Choroid plexus epithelial cell (primary cell): Measurements from ENCODE around the gene DAAM2.
A peak's percentile ranks its signal among the peaks of the same experiment; 100 is the strongest.

Source experiments
- DNase-seq: peaks from one replicate; pipeline ENCODE4 v3.0.0-alpha.2; 2010; ENCODE audit warnings: low read depth
- H3K4me3 ChIP-seq: 2 replicates; pipeline ENCODE4 v1.5.1; 2011; ENCODE audit warnings: low read depth, mild to moderate bottlenecking, control low read depth, low read length, moderate library complexity
- TF ChIP-seq, protein P1 (sequence below): conservative IDR thresholded peaks from 2 replicates; pipeline ENCODE4 v1.5.1; 2011; ENCODE audit warnings: low read depth, mild to moderate bottlenecking, control low read depth, inconsistent platforms, low read length, moderate library complexity

Gene DAAM2

DNA sequence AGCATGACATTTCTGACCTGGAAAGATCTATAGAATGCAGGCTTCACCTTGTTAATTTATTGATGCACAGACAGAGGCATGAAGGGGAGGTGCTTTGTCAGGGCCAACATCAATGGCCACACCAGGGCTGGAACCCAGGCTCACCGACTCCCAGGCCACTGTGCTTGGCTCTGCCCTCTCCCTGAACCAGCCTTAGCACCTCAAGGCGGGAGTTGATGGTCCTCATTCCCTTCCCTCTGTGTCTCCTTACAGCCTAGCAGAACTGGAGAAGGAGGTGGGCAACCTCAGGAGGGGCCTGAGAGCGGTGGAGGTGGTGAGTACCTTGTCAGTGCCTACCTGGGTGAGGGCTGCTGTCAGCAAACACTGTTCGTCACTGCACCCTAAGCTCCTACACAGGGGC, 106.4 kb downstream of the DAAM2 start:
- no peak for DNase-seq
- no peak overlapping the region for H3K4me3 ChIP-seq
- TF ChIP-seq, protein P1, sequence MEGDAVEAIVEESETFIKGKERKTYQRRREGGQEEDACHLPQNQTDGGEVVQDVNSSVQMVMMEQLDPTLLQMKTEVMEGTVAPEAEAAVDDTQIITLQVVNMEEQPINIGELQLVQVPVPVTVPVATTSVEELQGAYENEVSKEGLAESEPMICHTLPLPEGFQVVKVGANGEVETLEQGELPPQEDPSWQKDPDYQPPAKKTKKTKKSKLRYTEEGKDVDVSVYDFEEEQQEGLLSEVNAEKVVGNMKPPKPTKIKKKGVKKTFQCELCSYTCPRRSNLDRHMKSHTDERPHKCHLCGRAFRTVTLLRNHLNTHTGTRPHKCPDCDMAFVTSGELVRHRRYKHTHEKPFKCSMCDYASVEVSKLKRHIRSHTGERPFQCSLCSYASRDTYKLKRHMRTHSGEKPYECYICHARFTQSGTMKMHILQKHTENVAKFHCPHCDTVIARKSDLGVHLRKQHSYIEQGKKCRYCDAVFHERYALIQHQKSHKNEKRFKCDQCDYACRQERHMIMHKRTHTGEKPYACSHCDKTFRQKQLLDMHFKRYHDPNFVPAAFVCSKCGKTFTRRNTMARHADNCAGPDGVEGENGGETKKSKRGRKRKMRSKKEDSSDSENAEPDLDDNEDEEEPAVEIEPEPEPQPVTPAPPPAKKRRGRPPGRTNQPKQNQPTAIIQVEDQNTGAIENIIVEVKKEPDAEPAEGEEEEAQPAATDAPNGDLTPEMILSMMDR, result no peak

DNA sequence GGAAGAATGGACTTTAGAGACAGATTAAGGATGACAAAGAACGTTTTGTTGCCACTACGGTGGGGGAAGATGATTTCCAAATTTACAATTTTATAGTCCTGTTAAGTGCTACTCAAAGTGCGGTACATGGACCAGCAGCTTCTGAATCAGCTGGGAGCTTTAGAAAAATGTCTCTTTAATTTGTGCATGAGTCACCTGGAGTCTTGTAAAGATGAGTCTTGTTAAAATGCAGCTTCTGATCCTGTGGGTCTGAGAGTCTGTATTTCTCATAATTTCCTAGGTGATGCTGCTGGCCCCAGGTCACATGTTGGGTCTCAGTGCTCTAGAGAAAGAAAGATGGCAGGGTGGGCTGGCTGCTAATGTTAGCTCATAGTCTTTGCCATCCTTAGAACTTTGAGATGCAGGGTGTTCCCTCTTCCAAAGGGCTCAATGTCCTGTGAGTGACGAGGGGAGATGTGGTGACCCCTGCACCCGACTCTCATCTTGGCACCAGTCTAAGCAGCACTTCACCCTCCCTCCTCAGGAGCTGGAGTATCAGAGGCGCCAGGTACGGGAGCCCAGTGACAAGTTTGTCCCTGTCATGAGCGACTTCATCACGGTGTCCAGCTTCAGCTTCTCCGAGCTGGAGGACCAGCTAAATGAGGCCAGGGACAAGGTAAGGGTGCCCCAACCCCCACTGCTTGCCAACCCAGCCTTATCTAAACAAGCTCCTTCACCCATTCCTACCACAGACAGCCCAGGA, 107.5 kb downstream of the DAAM2 start:
- no peak for DNase-seq
- TF ChIP-seq, protein P1, result no peak
- H3K4me3 ChIP-seq, result no peak overlapping the region

DNA sequence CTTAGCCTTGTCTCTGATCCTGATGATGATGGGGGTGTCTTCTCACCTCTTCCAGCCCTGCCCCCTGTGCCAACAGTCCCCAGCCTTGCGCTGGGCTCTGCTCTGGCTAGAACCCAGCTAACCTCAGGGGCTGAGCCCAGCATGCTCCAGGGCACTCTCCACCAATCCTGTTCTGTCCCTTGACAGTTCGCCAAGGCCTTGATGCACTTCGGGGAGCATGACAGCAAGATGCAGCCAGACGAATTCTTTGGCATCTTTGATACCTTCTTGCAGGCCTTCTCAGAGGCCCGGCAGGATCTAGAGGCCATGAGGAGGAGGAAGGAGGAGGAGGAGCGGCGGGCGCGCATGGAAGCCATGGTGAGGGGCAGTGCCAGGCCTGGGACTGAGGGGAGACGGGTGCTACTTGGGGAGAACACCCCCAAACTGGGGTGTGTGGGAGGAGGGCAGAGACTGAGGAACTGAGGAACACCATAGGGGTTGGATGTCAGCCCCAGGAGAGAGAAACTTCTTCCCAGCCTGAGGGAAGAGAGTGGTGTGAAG, 109.0 kb downstream of the DAAM2 start:
- TF ChIP-seq, protein P1, result no peak
- no peak overlapping the region for H3K4me3 ChIP-seq
- DNase-seq, result no peak

DNA sequence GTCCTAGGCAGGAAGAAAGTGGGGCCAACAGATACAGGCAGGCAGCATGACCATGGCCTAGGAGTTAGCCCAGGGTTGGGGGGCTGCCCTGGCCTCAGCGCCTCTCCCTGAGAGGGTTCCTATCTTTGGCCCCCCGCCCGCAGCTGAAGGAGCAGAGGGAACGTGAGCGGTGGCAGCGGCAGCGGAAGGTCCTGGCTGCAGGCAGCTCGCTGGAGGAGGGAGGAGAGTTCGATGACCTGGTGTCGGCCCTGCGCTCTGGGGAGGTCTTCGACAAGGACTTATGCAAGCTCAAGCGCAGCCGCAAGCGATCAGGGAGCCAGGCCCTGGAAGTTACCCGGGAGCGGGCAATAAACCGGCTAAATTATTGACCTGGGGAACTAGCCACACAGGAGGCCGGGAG, 109.5 kb downstream of the DAAM2 start:
- no peak overlapping the region for H3K4me3 ChIP-seq
- DNase-seq, result no peak
- TF ChIP-seq, protein P1, result no peak

DNA sequence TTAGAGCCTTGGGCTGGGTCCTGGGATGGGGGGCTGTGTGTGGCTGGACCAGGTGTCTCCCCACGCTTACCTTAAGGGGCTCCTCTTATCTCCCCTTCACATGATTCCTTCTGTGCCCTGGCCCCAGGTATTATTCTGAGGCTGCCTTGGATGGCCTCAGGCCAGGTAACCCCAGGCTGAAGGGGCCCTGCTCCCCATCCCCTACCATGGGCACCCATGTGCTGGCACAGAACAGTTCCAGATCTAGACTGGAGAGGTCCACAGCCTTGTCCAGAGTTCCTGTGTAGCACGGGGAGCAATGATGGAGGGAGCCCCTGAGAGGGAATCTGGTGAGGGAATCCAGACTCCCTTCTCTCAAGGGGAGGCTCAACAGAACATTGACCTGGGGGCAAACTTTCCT, 110.0 kb downstream of the DAAM2 start:
- no peak overlapping the region for H3K4me3 ChIP-seq
- no peak for DNase-seq
- TF ChIP-seq, protein P1, result no peak

DNA sequence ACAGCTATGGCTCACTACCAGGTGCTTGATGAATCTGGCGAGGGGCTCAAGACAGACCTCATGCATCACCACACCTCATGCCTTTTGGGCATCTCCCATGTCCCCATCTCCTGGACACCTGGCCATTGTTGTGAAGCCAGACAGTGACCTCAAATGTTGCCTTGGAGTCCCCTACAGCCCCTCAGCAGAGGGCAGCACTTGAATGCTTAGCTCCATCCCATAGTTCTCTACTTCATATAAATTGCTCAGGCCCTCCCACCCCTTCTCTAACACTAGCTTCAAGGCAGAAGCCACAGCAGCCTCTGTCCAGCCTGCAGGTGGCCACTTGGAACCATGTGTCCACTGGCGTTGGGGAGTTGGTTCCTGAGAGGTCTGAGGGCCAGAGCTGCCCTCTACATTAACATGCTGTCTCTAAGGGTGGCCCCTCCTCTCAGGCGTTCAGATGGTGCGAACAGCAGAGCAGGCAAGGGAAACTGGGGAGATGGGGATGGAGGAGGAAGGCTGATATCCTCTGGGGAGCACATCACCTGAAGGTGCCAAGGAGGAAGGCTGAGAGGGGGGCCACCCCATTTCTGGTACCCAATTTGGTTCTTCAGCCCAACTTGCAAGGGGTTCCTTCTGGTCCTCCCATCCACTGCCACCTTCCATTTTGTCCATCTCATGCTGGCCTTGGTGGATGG, 110.8 kb downstream of the DAAM2 start:
- DNase-seq, result no peak
- TF ChIP-seq, protein P1, result peak; percentile 9
- H3K4me3 ChIP-seq, result no peak overlapping the region
